Lower leg skin (tissue), 3 donors: ENCODE data around the gene MNX1.

Experiments
- POLR2A ChIP-seq, 2 donors: fragments of 450-650 bp; IDR thresholded peaks; one replicate each; pipeline ENCODE4 v1.6.1; 2016 to 2017; ENCODE audit warnings: antibody characterized with exemption in 2 of 2, mild to moderate bottlenecking in 1 of 2, moderate library complexity in 1 of 2
- TF ChIP-seq, protein P1 (sequence below), 3 donors: fragments of 450-650 bp; IDR thresholded peaks; one replicate each; pipeline ENCODE4 v1.5.1; 2016; ENCODE audit warnings: antibody characterized with exemption in 3 of 3, mild to moderate bottlenecking in 3 of 3, moderate library complexity in 2 of 3

DNA sequence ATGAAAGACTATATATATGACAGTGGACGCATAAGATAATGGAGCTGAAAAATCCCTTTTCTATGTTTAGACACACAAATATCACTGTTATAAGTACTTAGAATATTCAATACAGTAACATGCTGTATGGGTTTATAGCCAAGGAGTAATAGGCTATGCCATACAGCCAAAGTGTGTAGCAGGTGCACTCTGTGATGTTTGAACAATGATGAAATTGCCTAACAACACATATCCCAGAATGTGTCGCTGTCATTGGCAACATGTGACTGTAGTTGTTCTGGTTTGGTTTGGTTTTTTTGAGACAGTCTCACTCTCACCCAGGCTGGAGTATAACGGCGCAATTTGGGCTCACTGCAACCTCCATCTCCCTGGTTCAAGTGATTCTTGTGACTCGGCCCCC lies 34.8 kb downstream of the MNX1 start:
- TF ChIP-seq, protein P1, sequence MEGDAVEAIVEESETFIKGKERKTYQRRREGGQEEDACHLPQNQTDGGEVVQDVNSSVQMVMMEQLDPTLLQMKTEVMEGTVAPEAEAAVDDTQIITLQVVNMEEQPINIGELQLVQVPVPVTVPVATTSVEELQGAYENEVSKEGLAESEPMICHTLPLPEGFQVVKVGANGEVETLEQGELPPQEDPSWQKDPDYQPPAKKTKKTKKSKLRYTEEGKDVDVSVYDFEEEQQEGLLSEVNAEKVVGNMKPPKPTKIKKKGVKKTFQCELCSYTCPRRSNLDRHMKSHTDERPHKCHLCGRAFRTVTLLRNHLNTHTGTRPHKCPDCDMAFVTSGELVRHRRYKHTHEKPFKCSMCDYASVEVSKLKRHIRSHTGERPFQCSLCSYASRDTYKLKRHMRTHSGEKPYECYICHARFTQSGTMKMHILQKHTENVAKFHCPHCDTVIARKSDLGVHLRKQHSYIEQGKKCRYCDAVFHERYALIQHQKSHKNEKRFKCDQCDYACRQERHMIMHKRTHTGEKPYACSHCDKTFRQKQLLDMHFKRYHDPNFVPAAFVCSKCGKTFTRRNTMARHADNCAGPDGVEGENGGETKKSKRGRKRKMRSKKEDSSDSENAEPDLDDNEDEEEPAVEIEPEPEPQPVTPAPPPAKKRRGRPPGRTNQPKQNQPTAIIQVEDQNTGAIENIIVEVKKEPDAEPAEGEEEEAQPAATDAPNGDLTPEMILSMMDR (IDR thresholded peaks at IDR 0.05) = no peak
- TF ChIP-seq POLR2A (IDR thresholded peaks at IDR 0.05) = no peak
